ENCODE results near the gene SPAG16. TPM values are rescaled to one million over a fixed set of nuclear protein-coding genes. Genes with fewer than 3 reads are reported as not detected.

Gene SPAG16
- total RNA-seq, 1 experiment from 2014 or later, result 16.0 TPM

- CTCF ChIA-PET, result interaction anchor here (1.3 kb wide), 1 partner anchor 41 kb away, joined by 4 read pairs; no protein-coding TSS in a partner anchor
- no peak; the same call in 1 of the 2 replicates for ATAC-seq
- peaks cover 3% of the 10 kb centered on the region; the same call in 1 of the 2 replicates for H3K9me3 Mint-ChIP-seq
Observed at GRCh38 chr2:213766465-213766901, 482.2 kb downstream of the SPAG16 start.

More at GRCh38 chr2:213766465-213766901, 482.2 kb downstream of the SPAG16 start:
- POLR2A ChIA-PET, result no interaction called here
- no peak for DNase-seq (ENCODE audit: low spot score)
- H3K4me1 Mint-ChIP-seq, result peaks cover 21% of the 10 kb centered on the region
- no peak overlapping the region for H3K4me3 Mint-ChIP-seq
- no peaks in the 10 kb centered on the region for H3K27me3 Mint-ChIP-seq (ENCODE audit: low read depth)
- H3K36me3 Mint-ChIP-seq, result no peaks in the 10 kb centered on the region
- TF ChIP-seq EMX1 (CRISPR knock-in tag; IDR thresholded peaks at IDR 0.05), result no peak
- no peak for TF ChIP-seq SP1 (CRISPR knock-in tag; conservative IDR thresholded peaks at IDR 0.05)
- TF ChIP-seq ZBTB43 (CRISPR knock-in tag; IDR thresholded peaks at IDR 0.05), result no peak
- TF ChIP-seq SMAD3 (CRISPR knock-in tag; IDR thresholded peaks at IDR 0.05; ENCODE audit: borderline replicate concordance), result no peak
- TF ChIP-seq, protein P1, sequence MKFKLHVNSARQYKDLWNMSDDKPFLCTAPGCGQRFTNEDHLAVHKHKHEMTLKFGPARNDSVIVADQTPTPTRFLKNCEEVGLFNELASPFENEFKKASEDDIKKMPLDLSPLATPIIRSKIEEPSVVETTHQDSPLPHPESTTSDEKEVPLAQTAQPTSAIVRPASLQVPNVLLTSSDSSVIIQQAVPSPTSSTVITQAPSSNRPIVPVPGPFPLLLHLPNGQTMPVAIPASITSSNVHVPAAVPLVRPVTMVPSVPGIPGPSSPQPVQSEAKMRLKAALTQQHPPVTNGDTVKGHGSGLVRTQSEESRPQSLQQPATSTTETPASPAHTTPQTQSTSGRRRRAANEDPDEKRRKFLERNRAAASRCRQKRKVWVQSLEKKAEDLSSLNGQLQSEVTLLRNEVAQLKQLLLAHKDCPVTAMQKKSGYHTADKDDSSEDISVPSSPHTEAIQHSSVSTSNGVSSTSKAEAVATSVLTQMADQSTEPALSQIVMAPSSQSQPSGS (CRISPR knock-in tag; IDR thresholded peaks at IDR 0.05; ENCODE audit: borderline replicate concordance, low read depth), result no peak
- TF ChIP-seq, protein P2, sequence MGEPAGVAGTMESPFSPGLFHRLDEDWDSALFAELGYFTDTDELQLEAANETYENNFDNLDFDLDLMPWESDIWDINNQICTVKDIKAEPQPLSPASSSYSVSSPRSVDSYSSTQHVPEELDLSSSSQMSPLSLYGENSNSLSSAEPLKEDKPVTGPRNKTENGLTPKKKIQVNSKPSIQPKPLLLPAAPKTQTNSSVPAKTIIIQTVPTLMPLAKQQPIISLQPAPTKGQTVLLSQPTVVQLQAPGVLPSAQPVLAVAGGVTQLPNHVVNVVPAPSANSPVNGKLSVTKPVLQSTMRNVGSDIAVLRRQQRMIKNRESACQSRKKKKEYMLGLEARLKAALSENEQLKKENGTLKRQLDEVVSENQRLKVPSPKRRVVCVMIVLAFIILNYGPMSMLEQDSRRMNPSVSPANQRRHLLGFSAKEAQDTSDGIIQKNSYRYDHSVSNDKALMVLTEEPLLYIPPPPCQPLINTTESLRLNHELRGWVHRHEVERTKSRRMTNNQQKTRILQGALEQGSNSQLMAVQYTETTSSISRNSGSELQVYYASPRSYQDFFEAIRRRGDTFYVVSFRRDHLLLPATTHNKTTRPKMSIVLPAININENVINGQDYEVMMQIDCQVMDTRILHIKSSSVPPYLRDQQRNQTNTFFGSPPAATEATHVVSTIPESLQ (CRISPR knock-in tag; IDR thresholded peaks at IDR 0.05), result no peak
- TF ChIP-seq, protein P3, sequence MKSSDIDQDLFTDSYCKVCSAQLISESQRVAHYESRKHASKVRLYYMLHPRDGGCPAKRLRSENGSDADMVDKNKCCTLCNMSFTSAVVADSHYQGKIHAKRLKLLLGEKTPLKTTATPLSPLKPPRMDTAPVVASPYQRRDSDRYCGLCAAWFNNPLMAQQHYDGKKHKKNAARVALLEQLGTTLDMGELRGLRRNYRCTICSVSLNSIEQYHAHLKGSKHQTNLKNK (CRISPR knock-in tag; IDR thresholded peaks at IDR 0.05), result no peak
- TF ChIP-seq MLX (CRISPR knock-in tag; IDR thresholded peaks at IDR 0.05), result no peak
- no peak for TF ChIP-seq ZNF281 (CRISPR knock-in tag; IDR thresholded peaks at IDR 0.05)
- TF ChIP-seq, protein P4, sequence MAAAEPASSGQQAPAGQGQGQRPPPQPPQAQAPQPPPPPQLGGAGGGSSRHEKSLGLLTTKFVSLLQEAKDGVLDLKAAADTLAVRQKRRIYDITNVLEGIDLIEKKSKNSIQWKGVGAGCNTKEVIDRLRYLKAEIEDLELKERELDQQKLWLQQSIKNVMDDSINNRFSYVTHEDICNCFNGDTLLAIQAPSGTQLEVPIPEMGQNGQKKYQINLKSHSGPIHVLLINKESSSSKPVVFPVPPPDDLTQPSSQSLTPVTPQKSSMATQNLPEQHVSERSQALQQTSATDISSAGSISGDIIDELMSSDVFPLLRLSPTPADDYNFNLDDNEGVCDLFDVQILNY (CRISPR knock-in tag; IDR thresholded peaks at IDR 0.05), result no peak
- no peak overlapping the region for H3K27ac Mint-ChIP-seq
